Fibroblast of villous mesenchyme (primary cell): ENCODE results near the gene ASIC2. TPM values are rescaled to one million over a fixed set of nuclear protein-coding genes. Genes with fewer than 3 reads are reported as not detected.

ENCODE experiments used
- DNase-seq: peaks from one replicate; pipeline ENCODE4 v3.0.0-alpha.2; 2010; ENCODE audit warnings: low read depth
- H3K4me3 ChIP-seq: 2 replicates; pipeline ENCODE4 v1.5.1; 2011; ENCODE audit warnings: low read depth, mild to moderate bottlenecking, low read length
- total RNA-seq: library from RNA; depleted of rRNA; stranded (reverse); fragments of >200 nt; gene quantifications from 2 replicates; pipeline ENCODE4 v1.2.3, GENCODE V29; 2012
- TF ChIP-seq, protein P1 (sequence below): IDR thresholded peaks from 2 replicates; pipeline ENCODE4 v1.5.1; 2012; ENCODE audit warnings: low read depth, mild to moderate bottlenecking, low read length; ENCODE audit not compliant: insufficient read depth

The ASIC2 gene
- total RNA-seq, 1 donor: not detected

DNA sequence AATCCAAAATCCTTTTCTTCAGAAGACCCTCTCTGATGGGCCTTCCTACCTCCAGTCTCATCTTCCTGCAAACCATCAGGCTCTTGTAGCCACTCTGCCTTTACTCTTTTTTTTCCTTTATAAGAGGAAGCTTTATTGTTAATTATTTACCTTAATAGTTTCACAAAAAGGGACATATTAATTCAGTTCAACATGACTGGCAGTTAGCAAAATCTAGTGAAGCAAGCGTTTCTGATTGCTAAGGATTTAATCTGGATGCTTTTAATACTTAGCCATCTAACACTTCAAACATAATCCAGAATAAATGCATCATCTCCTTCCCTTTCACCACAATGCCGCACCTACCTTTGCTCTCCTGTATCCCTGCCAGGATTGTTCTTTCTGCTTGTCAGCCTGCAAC lies 239.4 kb downstream of the ASIC2 start:
- TF ChIP-seq, protein P1, sequence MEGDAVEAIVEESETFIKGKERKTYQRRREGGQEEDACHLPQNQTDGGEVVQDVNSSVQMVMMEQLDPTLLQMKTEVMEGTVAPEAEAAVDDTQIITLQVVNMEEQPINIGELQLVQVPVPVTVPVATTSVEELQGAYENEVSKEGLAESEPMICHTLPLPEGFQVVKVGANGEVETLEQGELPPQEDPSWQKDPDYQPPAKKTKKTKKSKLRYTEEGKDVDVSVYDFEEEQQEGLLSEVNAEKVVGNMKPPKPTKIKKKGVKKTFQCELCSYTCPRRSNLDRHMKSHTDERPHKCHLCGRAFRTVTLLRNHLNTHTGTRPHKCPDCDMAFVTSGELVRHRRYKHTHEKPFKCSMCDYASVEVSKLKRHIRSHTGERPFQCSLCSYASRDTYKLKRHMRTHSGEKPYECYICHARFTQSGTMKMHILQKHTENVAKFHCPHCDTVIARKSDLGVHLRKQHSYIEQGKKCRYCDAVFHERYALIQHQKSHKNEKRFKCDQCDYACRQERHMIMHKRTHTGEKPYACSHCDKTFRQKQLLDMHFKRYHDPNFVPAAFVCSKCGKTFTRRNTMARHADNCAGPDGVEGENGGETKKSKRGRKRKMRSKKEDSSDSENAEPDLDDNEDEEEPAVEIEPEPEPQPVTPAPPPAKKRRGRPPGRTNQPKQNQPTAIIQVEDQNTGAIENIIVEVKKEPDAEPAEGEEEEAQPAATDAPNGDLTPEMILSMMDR: no peak
- H3K4me3 ChIP-seq: no peak overlapping the region

DNA sequence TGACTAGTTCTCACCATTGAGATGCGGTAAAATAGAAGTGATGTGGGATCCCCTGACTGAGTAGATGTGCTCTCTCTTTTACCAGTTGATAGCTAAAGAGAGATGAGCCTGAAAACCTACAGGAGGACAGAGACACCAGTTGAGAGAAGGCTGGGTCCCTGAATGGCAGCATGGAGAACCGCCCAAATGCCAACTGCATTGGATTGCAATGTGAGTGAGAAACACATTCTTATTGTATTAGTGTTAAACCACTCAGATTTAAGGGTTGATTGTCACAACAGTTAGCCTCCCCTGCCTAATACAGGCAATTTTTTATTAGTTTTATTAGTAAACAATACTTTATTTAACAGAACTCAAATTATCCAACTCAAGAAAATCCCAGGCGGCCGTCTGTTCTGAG lies 240.2 kb downstream of the ASIC2 start:
- DNase-seq: no peak
- TF ChIP-seq, protein P1: no peak
- no peak overlapping the region for H3K4me3 ChIP-seq

More for the DNA sequence above, 239.4 kb downstream of the ASIC2 start:
- DNase-seq: no peak

DNA sequence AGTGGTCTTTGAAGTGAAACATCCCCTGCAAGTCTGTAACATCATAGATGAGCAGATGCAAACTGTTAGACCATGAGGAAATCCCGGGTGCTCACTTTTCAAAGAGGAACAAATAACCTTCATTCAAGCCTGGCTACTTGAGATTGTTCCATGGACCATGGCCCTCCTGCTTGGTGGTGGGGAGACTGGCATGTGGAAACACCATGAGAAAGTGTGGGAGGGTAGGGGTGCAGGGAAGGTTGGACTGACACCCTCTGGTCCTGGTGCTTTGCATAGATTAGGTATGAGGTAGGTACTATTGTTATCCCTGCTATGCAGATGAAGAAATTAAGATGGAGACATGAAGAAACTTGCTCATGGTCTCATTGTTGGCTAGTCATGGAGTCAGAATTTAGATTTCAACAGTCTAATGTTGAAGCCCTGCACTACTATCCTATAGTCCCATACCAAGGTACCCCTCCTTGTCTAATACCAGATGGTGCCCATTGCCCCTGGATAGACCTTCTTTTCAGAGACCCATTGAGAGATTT lies 242.4 kb downstream of the ASIC2 start:
- TF ChIP-seq, protein P1: no peak
- DNase-seq: no peak
- no peak overlapping the region for H3K4me3 ChIP-seq

DNA sequence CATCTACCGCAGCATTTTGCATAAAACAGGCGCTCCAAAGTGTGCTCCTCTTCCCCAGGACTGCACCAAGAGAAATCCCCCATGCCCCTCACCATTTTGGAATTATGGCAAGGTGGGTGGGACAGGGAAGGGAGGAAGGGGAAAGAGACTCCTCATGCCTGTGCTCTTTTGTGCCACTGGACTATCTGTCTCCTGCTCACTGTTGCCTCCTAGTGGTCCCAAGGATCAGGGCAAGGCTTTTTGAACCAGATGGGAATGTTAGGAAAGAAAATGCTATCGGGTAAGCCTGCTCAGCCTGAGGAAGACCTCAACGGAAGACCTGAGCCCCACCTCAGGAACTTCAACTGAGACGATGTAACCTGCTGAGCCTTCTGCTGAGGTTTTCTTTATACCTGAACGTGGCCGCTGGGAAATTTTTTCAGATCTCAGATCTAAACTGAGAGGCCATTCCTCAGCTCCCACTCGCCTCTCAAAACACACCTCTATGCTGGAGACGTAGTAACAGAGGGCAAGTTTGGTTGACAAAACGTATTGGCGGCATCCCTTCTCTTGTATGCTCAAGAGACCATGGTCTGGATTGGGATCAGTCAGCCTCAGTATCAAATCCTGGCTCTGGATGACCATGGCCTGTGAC lies 243.2 kb downstream of the ASIC2 start:
- TF ChIP-seq, protein P1: peak; percentile 97
- DNase-seq: peak; percentile 60
- no peak overlapping the region for H3K4me3 ChIP-seq

DNA sequence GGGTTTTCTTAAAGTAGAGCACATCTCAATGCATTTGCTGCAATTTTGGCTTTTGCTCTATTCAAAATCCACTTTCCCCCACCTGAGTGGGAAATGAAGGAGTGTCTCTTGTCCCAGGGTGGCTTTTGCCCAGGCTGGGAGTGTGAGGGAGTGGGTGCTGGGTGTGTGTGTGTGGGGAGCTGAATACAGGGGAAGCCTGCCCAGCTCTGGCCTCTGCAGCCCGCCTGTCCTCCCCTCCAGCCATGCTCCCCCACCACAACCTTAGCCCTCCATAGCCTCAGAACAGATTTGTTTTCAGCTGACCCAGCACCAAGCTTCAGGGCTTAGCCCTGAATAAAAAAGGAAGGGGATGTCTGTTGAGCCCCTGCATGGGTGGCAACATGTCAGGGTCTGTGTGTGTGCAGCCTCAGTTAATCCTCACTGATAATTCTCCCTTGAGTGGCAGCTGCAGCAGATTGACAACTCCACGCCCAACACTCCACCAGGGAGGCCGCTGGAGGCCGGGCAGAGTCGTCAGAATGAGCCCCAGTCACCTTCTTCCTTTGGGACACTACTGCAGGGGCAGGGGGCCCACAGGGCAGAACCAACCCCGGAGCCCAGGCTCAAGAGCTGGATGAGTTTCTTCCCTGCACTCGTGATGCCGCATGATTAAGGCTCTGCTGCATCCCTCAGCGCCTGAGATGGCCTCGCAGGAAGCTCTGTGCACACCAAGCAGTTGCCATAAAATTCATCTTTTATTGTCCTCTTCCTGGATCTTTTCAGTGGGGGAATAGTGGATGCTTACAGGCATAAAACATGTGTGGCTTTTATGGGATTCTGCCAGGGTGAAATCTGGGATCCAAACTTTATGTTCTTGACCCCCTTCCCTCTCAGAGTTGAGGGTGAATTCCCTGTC lies 246.5 kb downstream of the ASIC2 start:
- TF ChIP-seq, protein P1: no peak
- DNase-seq: peak; percentile 54
- no peak overlapping the region for H3K4me3 ChIP-seq

DNA sequence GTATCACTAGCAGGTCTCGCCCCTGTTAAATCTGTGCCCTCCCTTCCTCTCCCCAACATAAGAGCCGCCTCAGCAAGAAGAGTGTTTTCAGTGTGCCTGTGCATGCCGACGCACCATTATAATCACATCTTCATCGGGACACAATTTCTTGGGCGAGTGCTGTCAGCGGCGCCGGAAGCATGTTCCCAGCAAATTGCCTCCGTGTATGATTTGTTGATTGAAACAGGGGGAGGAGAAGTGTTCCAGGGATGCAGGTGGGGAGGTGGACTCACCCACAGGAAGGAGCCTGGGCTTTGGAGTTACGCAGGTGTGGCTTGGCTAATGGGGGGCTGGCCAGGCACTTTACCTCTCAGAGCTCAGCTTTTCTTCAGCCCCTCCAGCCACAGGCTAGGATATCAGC lies 247.9 kb downstream of the ASIC2 start:
- no peak for DNase-seq
- TF ChIP-seq, protein P1: no peak
- no peak overlapping the region for H3K4me3 ChIP-seq
